Heart right ventricle (tissue), 16 donors: ENCODE measurements around the gene EFTUD2. TPM values are rescaled to one million over a fixed set of nuclear protein-coding genes. Genes with fewer than 3 reads are reported as not detected.
A peak's percentile ranks its signal among the peaks of the same experiment; 100 is the strongest.

ENCODE experiments used
- ATAC-seq, 8 donors: fragments of 200-7000 bp; cut with Tn5 transposase; one replicate each; pipeline ENCODE4 v1.9.1; 2020; ENCODE audit warnings: mild to moderate bottlenecking in 8 of 8, moderate library complexity in 8 of 8, moderate number of reproducible peaks in 1 of 8
- DNase-seq, 2 donors: peaks; one replicate each; pipeline ENCODE4 v3.0.0-alpha.2; 2020
- H3K27ac ChIP-seq, 10 donors: fragments of 200-600 bp; sonication (generic) in 2 of 10; one replicate each; pipeline versions ENCODE4 v1.5.0 to v1.8.0; 2020 to 2022; ENCODE audit warnings: mild to moderate bottlenecking in 3 of 10
- H3K27me3 ChIP-seq, 7 donors: fragments of 200-600 bp; one replicate each; pipeline ENCODE4 v1.8.0; 2021 to 2022; ENCODE audit warnings: mild to moderate bottlenecking in 2 of 7
- H3K36me3 ChIP-seq, 9 donors: fragments of 200-600 bp; sonication (generic) in 1 of 9; one replicate each; pipeline versions ENCODE4 v1.5.0 to v1.8.0; 2020 to 2022; ENCODE audit warnings: mild to moderate bottlenecking in 2 of 9
- H3K4me1 ChIP-seq, 9 donors: fragments of 200-600 bp; sonication (generic) in 1 of 9; one replicate each; pipeline versions ENCODE4 v1.5.0 to v1.8.0; 2020 to 2022; ENCODE audit warnings: mild to moderate bottlenecking in 4 of 9
- H3K4me3 ChIP-seq, 10 donors: fragments of 200-600 bp; sonication (generic) in 2 of 10; one replicate each; pipeline versions ENCODE4 v1.5.0 to v1.8.0; 2020 to 2022; ENCODE audit warnings: mild to moderate bottlenecking in 7 of 10, moderate library complexity in 2 of 10
- H3K9me3 ChIP-seq, 11 donors: fragments of 200-600 bp in 10 of 11; sonication (generic) in 2 of 11; one replicate each; pipeline versions ENCODE4 v1.5.0 to v1.8.0; 2013 to 2022; ENCODE audit warnings: mild to moderate bottlenecking in 2 of 11, control low read depth in 1 of 11, moderate library complexity in 1 of 11
- WGBS, 2 donors: extraction: QIAGEN DNeasy Blood & Tissue Kit; methylation state at CpG; one replicate each; pipeline ENCODE4 v1.1.7; 2013; ENCODE audit warnings: inconsistent platforms in 1 of 2; 5-methylcytosine and 5-hydroxymethylcytosine counted together
- intact Hi-C, 10 donors: fragments of 100-400 bp; cut with DNase I; formaldehyde crosslinking; loops; one replicate each; pipeline versions ENCODE4 v1.11.1 to v1.14.2; 2022
- polyA plus RNA-seq, 2 donors: library from polyadenylated mRNA; stranded (reverse); fragments of 200-250 nt; gene quantifications; one replicate each; pipeline ENCODE4 v1.2.3, GENCODE V29; 2013
- total RNA-seq, 10 donors: library from RNA; stranded (reverse); fragmentation: NEBNext Ultra II Directional in 3 of 10; extraction: Animal tissue kit (Norgen Biotek cat#: 25700) in 3 of 10; gene quantifications; one replicate each; pipeline versions ENCODE4 v1.2.1 to v1.2.4, GENCODE V29; 2021 to 2023
- TF ChIP-seq, protein P1 (sequence below), 9 donors: fragments of 200-600 bp; sonication (generic) in 2 of 9; IDR thresholded peaks; one replicate each; pipeline versions ENCODE4 v1.5.0 to v1.8.0; 2021 to 2022; ENCODE audit warnings: antibody characterized with exemption in 9 of 9, mild to moderate bottlenecking in 5 of 9, moderate library complexity in 1 of 9
- donor health status: Arrhythmogenic right ventricular cardiomyopathy.
- donor health status: ischemic (EF 13 %, LVEDD 7.1; RV severe dilation, severe dysfunction).
- donor health status: healthy with polysubstance abuse.
- donor health status: DM: no; HTN: yes; CAD: no.
- donor health status: DM: no; HTN: no; CAD: no.
- donor health status: ischemic (EF 25% LVEDD 6.9; RV normal size, moderate dysfunction).
- donor health status: ischemic (EF 25% LVEDD 5.7; RV mildly dilated, moderate dysfunction).
- donor health status: healthy.
- donor health status: DM: yes; HTN: yes; CAD: no.
- donor health status: Ischemic cardiomyopathy.
- donor health status: ischemic (EF 35%, LVEDD 5.7; RV mildly dilated, moderate dysfunction).
- donor health status: nonischemic (EF 11% LVEDD 7.7; RV severe dilation, severe dysfunction).
- donor health status: DM: yes; HTN: yes; CAD: no.
- donor health status: PGD.
- donor health status: ischemic (EF 29% LVEDD 5.4; RV normal size, mild dysfunction).
- donor health status: nonischemic (EF 23%, LVEDD 6.1; RV moderate dilation, normal function).

The EFTUD2 gene
- total and polyA plus RNA-seq, 12 donors = 21.6 to 78.2 (median 61.5) TPM

DNA sequence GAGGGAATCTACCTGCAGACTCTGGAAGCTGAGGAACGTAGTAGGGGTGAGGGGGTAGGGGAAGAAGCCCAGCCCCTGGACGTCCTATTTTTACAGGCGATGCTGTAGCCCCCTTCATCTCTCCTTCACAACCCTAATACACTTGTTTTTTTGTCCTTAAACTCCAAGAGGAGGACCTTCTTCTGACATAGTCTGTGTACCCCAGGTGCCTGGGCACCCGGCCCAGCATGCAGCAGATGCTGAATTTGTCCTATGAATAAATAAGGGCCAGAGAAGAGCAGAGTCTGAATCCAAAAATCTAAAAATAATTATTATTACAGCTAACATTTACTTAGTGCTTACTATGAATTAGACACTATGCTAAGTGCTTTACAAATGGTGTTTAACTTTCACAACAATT is 43.2 kb upstream of the EFTUD2 start:
- DNase-seq (no peak), ATAC-seq (no peak)
- WGBS, 2 donors = 66 to 82% methylated on average over 4 of the region's 4 CpGs
- peaks cover 0 to 19% (median 11%) of the 10 kb centered on the region in 9 donors for H3K4me1 ChIP-seq
- H3K4me3 ChIP-seq = no peak overlapping the region
- no peak overlapping the region for H3K27ac ChIP-seq
- H3K27me3 ChIP-seq = peaks cover 0 to 3% (median 0%) of the 10 kb centered on the region in 7 donors
- peaks cover 0 to 9% (median 0%) of the 10 kb centered on the region in 11 donors for H3K9me3 ChIP-seq
- peaks cover 0 to 10% (median 0%) of the 10 kb centered on the region in 9 donors for H3K36me3 ChIP-seq
- intact Hi-C loops = no loop called here
- TF ChIP-seq, protein P1, sequence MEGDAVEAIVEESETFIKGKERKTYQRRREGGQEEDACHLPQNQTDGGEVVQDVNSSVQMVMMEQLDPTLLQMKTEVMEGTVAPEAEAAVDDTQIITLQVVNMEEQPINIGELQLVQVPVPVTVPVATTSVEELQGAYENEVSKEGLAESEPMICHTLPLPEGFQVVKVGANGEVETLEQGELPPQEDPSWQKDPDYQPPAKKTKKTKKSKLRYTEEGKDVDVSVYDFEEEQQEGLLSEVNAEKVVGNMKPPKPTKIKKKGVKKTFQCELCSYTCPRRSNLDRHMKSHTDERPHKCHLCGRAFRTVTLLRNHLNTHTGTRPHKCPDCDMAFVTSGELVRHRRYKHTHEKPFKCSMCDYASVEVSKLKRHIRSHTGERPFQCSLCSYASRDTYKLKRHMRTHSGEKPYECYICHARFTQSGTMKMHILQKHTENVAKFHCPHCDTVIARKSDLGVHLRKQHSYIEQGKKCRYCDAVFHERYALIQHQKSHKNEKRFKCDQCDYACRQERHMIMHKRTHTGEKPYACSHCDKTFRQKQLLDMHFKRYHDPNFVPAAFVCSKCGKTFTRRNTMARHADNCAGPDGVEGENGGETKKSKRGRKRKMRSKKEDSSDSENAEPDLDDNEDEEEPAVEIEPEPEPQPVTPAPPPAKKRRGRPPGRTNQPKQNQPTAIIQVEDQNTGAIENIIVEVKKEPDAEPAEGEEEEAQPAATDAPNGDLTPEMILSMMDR (IDR thresholded peaks at IDR 0.05) = no peak

DNA sequence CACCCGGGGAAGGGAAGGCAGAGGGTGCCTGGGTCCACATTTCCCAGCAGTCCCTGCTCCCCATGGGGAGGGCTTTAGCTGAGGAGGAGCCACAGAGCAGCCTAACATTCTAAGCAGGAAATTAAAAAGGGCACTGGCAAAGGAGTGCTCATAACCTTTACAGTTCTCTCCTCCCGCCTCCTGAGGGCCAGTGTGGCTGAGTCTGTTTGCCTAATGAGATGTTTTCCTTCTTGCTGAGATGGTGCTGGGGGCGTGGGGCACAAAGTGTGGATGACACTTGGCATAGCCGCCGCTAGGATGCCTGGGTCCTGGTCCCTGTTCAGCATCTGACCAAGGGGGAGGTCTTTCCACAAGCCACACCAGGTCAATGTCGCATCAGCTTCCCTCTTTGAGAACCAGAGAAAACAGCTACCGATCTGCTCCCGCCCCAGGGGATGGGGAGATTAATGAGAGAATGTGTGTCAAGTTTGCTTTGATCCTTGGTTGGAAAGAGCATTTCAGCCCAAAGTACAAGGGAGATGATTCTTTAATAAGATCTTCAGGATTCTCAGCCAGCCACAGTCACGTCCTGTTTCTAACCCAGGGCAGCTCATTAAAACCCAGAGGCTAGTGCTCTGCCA is 42.6 kb upstream of the EFTUD2 start:
- intact Hi-C loops = no loop called here
- Histone ChIP-seq H3K36me3 (peaks cover 0 to 10% (median 0%) of the 10 kb centered on the region in 9 donors), H3K27ac (no peak overlapping the region), H3K4me3 (no peak overlapping the region), H3K27me3 (peaks cover 0 to 3% (median 0%) of the 10 kb centered on the region in 7 donors), H3K9me3 (peaks cover 0 to 9% (median 0%) of the 10 kb centered on the region in 11 donors), H3K4me1 (peaks cover 0 to 13% (median 6%) of the 10 kb centered on the region in 9 donors)
- TF ChIP-seq, protein P1 (IDR thresholded peaks at IDR 0.05) = no peak
- ATAC-seq = peak in 1 of 8 donors; percentile 13
- no peak for DNase-seq
- WGBS, 2 donors = 85% methylated on average over 9 of the region's 9 CpGs

DNA sequence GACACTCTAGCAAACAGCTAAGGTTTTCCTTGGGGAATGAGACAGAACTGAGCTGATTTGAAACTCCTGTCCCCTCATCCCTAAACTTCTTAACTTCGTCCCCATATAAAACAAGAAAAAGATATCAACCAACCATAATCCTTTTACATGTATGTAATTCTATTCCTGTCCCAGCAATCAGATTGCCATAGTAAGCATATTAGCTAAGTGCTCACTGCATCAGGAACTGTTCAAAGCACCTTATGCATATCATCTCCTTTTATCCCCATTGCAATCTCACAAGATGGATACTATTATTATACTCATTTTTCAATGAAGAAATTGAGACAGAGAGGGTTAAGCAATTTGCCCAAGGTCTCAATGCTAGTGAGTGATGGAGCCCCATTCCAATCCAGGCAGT is 41.5 kb upstream of the EFTUD2 start:
- Histone ChIP-seq H3K4me1 (peaks cover 0 to 10% (median 5%) of the 10 kb centered on the region in 9 donors), H3K9me3 (peaks cover 0 to 9% (median 0%) of the 10 kb centered on the region in 11 donors), H3K4me3 (no peak overlapping the region), H3K27ac (no peak overlapping the region), H3K36me3 (peaks cover 0 to 10% (median 0%) of the 10 kb centered on the region in 9 donors), H3K27me3 (no peaks in the 10 kb centered on the region)
- TF ChIP-seq, protein P1 (IDR thresholded peaks at IDR 0.05) = no peak
- DNase-seq (no peak), ATAC-seq (no peak)
- WGBS, 2 donors = 52 to 67% methylated on average over 1 of the region's 1 CpG
- intact Hi-C loops = no loop called here

DNA sequence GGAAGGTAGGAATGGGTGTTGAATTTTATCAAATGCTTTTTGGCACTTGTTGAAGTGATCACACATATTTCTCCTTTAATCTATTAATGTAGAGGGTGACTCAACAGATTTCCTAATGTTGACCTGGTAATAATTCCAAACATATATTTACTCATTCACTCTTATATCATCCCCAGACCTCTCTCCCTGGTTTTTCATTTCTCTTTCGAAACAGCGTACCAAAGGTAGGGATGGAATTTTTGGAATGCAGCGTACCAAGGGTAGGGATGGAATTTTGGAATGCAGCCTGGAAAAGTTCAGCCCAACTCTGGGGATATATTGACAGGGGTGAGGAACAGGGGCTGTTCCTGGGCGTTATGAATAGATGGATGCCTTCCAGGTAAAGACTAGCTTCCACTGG is 41.1 kb upstream of the EFTUD2 start:
- Histone ChIP-seq H3K4me1 (peaks cover 0 to 10% (median 5%) of the 10 kb centered on the region in 9 donors), H3K9me3 (peaks cover 0 to 9% (median 0%) of the 10 kb centered on the region in 11 donors), H3K4me3 (no peak overlapping the region), H3K36me3 (peaks cover 0 to 14% (median 0%) of the 10 kb centered on the region in 9 donors), H3K27me3 (no peaks in the 10 kb centered on the region), H3K27ac (no peak overlapping the region)
- DNase-seq = no peak
- 48 to 63% methylated on average over 4 of the region's 4 CpGs for WGBS, 2 donors
- intact Hi-C loops = no loop called here
- TF ChIP-seq, protein P1 (IDR thresholded peaks at IDR 0.05) = no peak
- no peak for ATAC-seq
